HG03354 (cell line): Measurements from ENCODE around the gene RASSF1.
"Not testable (repeated sequence)": the region's sequence is repeated elsewhere in the genome, so short reads cannot be mapped to it uniquely, and the experiment has no call there.

Source experiments
- ATAC-seq: cut with Tn5 transposase; IDR thresholded peaks from one replicate; pipeline ENCODE4 v1.9.1; 2021; ENCODE audit warnings: mild to moderate bottlenecking; ENCODE audit not compliant: unreplicated experiment, poor library complexity, severe bottlenecking

RASSF1 gene

DNA sequence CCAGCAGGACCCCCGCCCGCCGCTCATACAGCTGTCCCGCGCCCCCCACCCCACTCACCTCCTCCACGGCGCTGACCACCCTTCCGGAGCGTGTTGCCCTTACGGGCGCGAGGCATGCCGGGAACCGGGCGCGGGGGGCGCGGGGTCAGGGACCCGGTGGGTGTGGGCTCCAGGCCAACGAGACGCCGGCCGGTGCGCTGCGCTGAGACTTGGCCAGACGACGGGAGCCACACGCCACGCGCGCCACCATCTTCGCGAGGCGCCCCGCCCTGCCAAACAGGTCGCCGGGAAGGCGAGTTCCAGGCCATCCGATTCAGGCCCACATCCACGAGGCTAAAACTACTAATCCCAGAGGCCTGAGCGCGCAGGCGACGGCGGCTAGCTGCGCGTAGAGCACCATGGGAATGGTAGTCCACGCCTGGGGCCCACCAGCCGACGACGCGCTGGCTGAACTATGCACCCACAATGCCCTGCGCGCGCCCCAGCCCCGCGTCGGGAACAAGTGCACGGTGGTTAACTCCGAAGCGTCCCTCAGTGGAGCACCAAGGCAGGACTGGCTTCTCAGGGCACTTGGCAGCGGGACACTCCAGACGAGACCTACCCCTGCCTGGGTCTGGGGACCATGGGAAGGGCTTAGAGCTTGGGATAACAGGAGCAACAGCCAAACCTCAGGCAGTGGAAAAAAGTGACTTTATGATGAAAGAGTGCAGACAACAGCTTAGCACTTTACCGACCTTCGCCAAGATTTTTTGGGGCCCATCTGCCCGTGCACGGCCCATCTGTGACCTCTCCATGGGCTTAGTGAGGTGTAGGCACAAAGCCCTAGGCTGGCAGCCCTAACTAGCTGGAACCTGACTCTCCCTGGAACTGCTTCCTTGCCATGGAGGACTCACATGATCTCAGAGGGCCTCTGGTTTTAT, 48.2 kb downstream of the RASSF1 start, which contains the start of gene IFRD2:
Gene IFRD2 (minus strand): TSS at position 271 of the 920 bp plus-strand sequence. CDS start 155 bp downstream, at position 116.
- peak; percentile 95 for ATAC-seq

DNA sequence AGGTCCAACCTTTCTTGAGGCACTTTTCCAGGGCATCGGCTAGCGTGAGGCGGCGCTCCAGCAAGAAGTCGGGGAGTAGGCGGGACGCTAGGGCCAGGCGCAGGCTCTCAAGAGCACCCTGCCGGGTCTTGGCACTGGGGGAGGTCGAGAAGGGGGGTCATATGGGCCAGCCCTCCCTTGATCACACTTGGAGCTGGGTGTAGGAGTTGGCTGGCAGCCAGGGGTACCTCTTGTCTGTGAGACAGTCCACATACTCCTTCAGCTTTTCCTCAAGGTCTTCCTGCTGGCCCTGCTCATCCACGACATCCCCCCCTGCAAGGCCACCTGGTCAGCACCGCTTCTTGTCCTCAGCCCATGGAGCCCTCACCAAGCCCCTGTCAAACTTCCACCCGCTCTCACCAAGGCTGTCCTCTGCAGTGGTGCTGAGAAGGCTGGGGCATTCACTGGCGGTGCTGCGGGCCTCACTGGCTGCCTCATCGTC, 50.4 kb downstream of the RASSF1 start:
- no peak for ATAC-seq

DNA sequence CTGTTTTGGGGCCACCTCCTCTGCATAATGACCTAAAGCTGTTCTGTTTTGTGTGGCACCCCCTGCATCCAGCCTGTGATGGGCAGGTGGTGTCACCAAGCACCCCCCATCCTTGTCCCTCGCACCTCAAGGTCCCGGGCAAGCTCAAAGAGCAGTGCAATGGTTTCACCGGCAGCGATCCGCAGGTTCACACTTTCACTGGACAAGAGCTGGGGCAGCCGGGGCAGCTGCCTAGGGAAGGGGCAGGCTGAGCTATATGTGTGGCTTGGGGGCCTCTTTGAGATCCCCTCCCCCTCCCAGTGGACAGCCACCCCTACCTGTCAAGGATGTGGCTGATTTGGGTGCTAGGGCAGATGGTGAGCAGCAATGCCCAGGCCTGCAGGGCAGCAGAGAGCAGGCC, 51.5 kb downstream of the RASSF1 start:
- no peak for ATAC-seq

DNA sequence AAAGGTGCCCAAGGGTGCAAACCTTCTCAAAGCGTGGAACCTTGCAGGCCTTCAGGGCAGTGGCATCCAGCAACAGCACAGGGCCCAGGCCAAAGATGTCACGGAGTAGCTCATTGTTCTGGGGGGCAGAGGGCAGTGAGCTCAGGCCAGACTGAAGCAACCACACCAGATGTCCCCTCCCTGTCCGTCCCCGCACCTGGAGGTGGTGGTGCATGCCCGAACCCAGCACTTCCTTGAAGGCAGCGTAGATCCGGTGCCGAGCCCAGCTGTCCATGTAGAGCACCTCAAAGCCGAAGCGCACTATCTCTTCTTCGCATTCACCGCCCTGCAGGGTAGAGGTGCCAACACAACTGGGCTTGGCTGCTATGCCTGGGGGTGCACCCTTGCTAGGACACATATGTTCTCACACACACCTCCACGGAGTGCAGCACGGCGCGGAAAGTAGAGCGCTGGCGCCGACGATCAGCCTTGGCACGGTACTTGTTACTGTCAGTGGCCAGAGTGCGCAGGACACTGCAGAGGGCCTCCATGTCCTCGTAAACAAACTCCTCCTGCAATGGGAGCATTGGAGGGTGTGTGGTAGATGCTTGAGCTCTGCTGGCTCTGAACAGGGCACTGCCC, 52.1 kb downstream of the RASSF1 start:
- no peak for ATAC-seq

DNA sequence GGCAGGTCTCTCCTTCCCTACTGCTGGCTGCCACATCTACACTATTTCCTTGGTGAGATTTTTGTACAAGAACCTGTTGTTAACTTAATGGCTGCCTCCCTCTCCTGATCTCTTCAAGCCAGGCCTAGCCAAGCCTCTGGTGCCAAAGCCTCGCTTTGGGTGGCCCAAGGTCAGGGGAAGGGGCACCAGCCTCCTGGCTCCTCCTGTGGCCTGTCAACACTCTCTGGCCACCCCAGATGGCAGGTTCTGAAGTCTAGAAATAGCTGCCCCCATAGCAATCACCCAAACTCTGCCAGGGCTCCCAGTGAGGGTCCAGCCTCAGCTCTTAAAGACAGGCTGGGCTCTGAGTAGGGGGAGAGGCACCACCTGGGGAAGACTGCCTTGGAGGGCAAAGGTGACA, 53.4 kb downstream of the RASSF1 start:
- ATAC-seq, result no peak

DNA sequence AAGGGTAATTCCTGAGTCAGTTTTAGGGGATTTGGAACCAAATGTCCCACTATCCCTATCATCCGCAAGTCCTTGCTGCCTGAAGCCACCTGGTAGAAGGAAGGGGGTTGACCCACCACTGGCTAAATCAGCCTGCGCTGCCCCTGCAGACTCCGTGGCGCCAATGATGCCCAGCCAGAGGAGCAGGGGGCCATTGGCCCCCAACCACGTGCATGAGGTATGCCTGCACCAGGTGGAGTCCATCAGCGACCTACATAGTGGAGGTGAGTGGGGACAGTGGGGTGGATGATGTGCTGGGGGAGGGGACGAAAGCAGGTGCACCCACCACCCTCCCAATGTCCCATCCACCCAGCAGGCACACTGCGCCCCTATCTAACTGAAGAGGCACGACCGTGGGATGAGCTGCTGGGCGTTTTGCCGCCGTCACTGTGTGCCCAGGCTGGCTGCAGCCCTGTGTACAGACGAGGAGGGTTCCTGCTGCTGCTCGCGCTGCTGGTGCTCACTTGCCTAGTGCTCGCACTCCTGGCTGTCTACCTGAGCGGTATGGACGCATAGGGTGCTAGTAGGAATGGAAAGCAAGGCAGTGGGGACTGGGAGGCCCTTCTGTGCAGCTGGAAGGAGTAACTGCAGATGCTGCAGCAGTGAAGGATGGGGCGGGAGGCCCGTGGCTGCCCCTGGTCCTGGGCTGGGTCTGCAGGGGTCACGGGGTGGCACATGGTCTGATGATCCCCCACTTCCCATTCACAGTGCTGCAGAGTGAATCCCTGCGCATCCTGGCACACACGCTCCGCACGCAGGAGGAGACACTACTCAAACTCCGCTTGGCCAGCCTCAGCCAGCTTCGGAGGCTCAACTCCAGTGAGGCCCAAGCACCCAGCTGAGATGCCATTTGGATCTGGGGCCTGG, 54.1 kb downstream of the RASSF1 start:
- no peak for ATAC-seq

DNA sequence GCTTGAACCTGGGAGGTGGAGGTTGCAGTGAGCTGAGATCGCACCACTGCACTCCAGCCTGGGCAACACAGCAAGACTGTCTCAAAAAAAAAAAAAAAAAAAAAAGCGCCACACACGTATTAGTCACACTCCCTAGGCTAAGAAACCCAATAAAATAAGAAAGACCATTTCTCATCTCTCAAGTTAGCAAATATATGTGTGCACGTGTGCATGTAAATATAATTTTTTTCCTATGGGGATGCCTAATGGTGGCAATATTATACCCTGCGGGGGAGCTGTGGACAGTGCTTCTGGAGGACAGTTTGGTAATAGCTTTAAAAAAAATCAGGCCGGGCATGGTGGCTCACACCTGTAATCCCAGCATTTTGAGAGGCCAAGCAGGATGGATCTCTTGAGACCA, 56.5 kb downstream of the RASSF1 start:
- not testable (repeated sequence) for ATAC-seq
